GM18505 (cell line): ENCODE results near the gene NLK.
"Not testable (repeated sequence)": the region's sequence is repeated elsewhere in the genome, so short reads cannot be mapped to it uniquely, and the experiment has no call there.

Source experiments
- ATAC-seq: cut with Tn5 transposase; IDR thresholded peaks from one replicate; pipeline ENCODE4 v1.9.1; 2021; ENCODE audit not compliant: unreplicated experiment
- POLR2A ChIP-seq: IDR thresholded peaks from 4 replicates; pipeline ENCODE4 v1.6.1; 2011; ENCODE audit warnings: borderline replicate concordance; ENCODE audit not compliant: insufficient read depth, insufficient read length; ENCODE audit errors: extremely low read depth

Gene NLK

GRCh38 chr17:28228109-28228840 is 185.8 kb downstream of the NLK start:
- ATAC-seq, result no peak
- no peak for TF ChIP-seq POLR2A

- ATAC-seq, result no peak
- no peak for TF ChIP-seq POLR2A
Measured at GRCh38 chr17:28228986-28229729, 186.7 kb downstream of the NLK start.

GRCh38 chr17:28230011-28230410 is 187.5 kb downstream of the NLK start:
- no peak for ATAC-seq
- no peak for TF ChIP-seq POLR2A

GRCh38 chr17:28230607-28231006 is 188.1 kb downstream of the NLK start:
- ATAC-seq, result not testable (repeated sequence)

- not testable (repeated sequence) for ATAC-seq
Measured at GRCh38 chr17:28231624-28232023, 189.1 kb downstream of the NLK start.

GRCh38 chr17:28232966-28233870 is 190.7 kb downstream of the NLK start:
- ATAC-seq, result not testable (repeated sequence)

GRCh38 chr17:28233872-28234856 is 191.7 kb downstream of the NLK start:
- ATAC-seq, result not testable (repeated sequence)

GRCh38 chr17:28235066-28235700 is 192.7 kb downstream of the NLK start:
- ATAC-seq, result not testable (repeated sequence)

GRCh38 chr17:28236033-28236653 is 193.7 kb downstream of the NLK start:
- ATAC-seq, result not testable (repeated sequence)

- not testable (repeated sequence) for ATAC-seq
Measured at GRCh38 chr17:28238547-28239270, 196.2 kb downstream of the NLK start.

- TF ChIP-seq POLR2A, result no peak
- ATAC-seq, result no peak
Measured at GRCh38 chr17:28239271-28239624, 196.8 kb downstream of the NLK start.
